A673 (cell line): ENCODE measurements around the gene PARP6.

Experiments
- CTCF ChIP-seq: fragments of 300-800, 200-600 bp; sonication (generic); conservative IDR thresholded peaks from 2 replicates; pipeline ENCODE4 v1.5.1; 2017; ENCODE audit warnings: low read depth, mild to moderate bottlenecking, antibody characterized with exemption, low read length, moderate library complexity, mixed read lengths
- EZH2 ChIP-seq: fragments of 200-600 bp; sonication (generic); IDR thresholded peaks from 2 replicates; pipeline ENCODE4 v1.6.1; 2017; ENCODE audit warnings: borderline replicate concordance, low read depth, mild to moderate bottlenecking, mixed read lengths, antibody characterized with exemption, low read length; ENCODE audit not compliant: poor library complexity, severe bottlenecking

GRCh38 chr15:72199205-72199515, 73.2 kb downstream of the PARP6 start:
- TF ChIP-seq CTCF (no peak), EZH2 (no peak)
